ENCODE data around the gene SYT7.

SYT7 gene

DNA sequence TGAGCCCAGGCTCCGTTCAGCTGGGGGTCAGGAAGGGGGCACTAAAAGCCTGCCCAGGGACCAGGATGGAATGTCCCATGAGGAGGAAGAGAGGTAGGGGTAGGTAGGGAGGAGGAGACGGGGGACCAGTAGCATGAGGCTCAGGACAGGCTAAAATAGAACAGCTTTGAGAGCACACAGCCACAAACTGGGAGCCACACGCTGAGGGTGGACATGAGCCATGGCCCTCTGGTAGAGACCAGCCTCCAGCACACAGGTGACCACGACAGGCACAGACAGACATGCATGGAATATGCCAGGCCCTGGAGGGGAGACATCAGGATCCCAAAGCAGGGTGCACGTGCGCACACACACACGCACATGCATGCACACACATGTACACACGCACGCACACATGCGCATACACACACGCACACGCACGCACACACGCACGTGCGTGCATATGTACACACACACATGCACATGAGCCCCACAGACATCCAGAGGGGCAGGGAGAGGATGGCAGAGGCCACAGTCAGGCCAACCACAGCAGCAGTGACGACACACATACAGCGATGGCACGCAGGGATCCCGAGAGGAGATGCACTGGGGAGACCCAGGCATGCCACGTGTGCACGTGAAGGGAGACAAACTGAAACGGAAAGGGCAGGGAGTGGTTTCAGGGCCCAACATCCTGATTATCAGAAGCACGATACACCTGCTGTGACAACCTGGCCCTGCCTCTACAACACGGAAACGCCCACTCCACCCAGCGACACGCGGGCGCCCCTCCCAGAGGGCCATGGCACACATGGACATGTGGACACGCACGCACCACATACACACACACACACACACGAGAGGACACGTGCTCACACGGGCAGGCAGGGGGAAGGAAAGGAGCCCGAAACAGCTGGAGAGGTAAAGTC is 46.6 kb downstream of the SYT7 start:
- DNase-seq (ENCODE audit: low read depth): no peak

DNA sequence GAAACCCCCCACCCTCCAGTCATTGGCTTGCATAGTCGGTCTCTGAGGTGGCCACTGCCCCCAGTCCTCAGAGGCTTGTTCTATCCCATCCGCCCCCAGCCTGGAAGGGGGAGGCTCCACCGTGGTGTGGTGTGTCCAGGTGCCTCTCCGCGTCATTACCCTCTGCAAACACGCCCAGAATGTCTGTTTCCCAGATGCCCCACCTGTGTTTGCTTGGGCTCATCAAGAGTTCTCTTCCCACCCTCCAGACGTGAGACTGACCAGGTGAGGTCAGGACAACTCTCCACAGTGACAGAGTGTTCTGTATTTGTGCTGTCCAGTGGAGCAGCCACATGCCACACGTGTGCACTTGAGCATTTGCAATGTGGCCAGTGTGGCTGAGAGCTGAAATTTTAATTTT is 47.5 kb downstream of the SYT7 start:
- H3K4me3 ChIP-seq (ENCODE audit: low read length): no peak overlapping the region
- DNase-seq (ENCODE audit: low read depth): no peak
- TF ChIP-seq, protein P1, sequence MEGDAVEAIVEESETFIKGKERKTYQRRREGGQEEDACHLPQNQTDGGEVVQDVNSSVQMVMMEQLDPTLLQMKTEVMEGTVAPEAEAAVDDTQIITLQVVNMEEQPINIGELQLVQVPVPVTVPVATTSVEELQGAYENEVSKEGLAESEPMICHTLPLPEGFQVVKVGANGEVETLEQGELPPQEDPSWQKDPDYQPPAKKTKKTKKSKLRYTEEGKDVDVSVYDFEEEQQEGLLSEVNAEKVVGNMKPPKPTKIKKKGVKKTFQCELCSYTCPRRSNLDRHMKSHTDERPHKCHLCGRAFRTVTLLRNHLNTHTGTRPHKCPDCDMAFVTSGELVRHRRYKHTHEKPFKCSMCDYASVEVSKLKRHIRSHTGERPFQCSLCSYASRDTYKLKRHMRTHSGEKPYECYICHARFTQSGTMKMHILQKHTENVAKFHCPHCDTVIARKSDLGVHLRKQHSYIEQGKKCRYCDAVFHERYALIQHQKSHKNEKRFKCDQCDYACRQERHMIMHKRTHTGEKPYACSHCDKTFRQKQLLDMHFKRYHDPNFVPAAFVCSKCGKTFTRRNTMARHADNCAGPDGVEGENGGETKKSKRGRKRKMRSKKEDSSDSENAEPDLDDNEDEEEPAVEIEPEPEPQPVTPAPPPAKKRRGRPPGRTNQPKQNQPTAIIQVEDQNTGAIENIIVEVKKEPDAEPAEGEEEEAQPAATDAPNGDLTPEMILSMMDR (conservative IDR thresholded peaks at IDR 0.05; ENCODE audit: low read depth, low read length): no peak

More for the DNA sequence above, 46.6 kb downstream of the SYT7 start:
- no peak overlapping the region for H3K4me3 ChIP-seq (ENCODE audit: low read length)
- TF ChIP-seq, protein P1 (conservative IDR thresholded peaks at IDR 0.05; ENCODE audit: low read depth, low read length): no peak

DNA sequence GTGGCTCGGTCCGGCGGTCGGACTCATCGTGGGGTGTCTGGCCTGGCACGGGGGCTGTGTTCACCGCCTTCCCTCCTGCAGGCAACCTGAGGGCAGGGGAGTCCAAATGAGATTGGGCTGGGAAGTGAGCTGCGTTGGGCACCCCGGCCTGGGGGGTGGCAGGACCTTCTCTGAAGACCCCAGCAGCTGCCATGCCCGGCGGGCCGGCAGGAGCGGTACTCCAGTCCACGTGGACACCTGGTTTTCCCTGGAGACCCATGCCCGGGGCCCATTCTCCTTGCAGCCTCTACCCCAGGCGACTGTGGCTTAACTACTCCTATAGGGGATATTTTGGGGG is 47.9 kb downstream of the SYT7 start:
- no peak overlapping the region for H3K4me3 ChIP-seq (ENCODE audit: low read length)
- TF ChIP-seq, protein P1 (conservative IDR thresholded peaks at IDR 0.05; ENCODE audit: low read depth, low read length): no peak

DNA sequence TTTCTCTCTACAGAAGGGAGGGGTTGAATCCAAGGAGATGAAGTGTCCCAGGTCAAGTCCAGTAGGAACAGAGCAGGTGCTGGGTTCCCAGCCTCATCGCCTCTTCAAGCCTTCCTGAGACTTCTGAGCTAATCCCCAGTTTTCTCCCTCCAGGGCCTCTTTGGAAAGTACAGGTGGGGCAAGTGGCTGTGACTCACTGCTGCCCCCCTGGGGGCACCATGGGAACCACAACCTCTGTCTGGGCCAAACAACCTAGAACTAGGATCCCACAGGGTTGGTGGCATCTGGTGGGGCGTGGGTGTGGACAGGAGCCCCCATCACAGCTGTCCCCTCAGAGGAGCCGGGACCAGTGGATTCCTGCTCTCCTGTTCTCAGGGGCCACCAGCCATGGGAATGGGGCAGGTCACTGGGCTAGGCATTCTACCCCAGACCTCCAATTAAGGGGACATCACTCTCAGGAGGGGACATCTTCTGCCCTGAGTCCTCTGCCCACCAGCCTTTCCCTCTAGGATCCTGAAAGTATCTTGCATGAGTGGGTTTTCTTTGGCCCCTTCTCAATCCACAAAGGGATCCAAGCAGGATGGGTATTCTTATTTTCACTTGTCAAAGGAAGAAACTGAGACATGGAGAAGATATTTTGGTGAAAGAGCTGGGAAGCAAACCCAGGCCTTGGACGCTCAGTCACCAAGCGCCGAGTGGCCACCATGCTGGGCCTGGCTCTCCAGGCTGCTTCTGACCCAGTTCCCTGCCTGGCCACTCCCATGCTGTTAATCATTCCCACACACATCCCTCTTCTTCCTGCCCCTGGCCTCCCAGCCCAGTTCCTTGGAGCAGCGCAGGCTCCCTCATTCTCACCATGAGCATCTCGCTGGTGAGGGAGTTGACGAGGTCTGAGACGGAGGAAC is 48.5 kb downstream of the SYT7 start:
- no peak for DNase-seq (ENCODE audit: low read depth)
- H3K4me3 ChIP-seq (ENCODE audit: low read length): no peak overlapping the region
- TF ChIP-seq, protein P1 (conservative IDR thresholded peaks at IDR 0.05; ENCODE audit: low read depth, low read length): peak; percentile 97

More for the DNA sequence above, 47.9 kb downstream of the SYT7 start:
- DNase-seq (ENCODE audit: low read depth): no peak

DNA sequence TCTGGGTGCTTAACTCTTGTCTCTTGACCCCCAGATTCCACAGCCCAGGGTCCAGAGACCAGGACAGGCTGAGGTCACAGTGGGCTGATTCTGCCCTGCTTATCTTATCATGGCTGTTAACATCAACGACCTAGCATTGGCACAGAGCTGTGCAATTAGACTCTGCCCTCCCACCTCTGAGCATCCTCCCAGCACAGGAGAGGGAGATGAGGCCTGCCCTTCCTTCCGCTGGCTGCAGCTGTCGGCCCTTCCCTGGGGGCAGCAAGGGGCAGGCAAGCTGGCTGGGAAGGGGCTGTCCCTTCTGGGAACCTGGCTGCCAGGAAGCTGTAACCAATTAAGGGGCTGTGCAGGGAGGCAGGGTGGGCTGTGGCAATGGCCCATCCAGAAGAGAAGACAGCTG is 49.8 kb downstream of the SYT7 start:
- no peak overlapping the region for H3K4me3 ChIP-seq (ENCODE audit: low read length)
- no peak for DNase-seq (ENCODE audit: low read depth)
- TF ChIP-seq, protein P1 (conservative IDR thresholded peaks at IDR 0.05; ENCODE audit: low read depth, low read length): no peak

DNA sequence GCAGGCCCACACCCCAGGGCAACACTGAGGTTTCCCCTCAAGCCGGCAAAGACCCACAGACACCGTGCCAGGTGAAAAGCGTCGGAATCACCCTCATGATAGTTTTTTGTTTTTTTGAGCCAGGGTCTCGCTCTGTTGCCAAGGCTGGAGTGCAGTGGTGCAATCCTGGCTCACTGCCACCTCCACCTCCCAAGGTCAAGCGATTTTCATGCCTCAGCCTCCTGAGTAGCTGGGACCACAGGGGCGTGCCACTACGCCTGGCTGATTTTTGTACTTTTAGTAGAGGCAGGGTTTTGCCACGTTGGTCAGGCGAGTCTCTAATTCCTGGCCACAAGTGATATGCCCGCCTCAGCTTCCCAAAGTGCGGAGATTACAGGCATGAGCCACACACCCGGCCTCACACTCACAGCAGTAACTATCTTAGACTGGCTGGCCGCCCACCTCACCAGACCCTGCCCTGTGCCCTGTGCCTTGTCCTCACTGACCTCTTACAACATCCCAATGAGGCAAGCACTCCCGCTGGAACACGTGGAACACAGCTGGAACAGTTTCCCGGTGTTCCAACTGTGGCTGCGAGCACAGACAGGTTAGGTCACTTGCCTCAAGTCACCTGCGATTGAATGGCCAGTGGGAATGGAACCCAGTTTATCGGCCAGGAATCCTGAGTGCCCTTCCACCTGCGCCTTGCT is 51.2 kb downstream of the SYT7 start:
- TF ChIP-seq, protein P1 (conservative IDR thresholded peaks at IDR 0.05; ENCODE audit: low read depth, low read length): no peak
- no peak overlapping the region for H3K4me3 ChIP-seq (ENCODE audit: low read length)
- DNase-seq (ENCODE audit: low read depth): no peak
